ENCODE results near the gene REG4. TPM values are rescaled to one million over a fixed set of nuclear protein-coding genes. Genes with fewer than 3 reads are reported as not detected.

Gene REG4
- total and polyA plus RNA-seq, 10 of the 15 experiments (the other 5 are each of a cell fraction or from before 2014, with no cell fraction given): not detected

DNA sequence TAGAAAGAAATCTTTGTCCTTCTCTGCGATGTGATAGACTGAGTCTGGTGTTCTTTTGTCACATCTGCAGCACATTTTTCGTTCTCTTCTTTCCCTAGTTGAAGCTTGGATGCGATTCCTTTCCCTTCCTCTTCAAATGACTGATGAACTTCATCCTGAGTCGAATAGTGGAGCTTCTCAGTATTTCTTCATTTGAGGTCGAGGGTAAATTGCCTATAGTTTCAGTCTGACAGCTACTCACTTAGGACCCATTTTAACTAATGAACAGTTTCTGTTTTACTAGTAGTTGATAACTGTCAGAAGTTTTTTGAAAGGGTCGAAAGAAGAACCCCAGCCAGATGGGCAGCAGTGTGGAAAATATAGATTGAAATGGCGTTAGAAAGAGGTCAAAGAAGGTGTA, 4.7 kb upstream of the REG4 start:
- DNase-seq (ENCODE audit: low read depth, low spot score) (no peak), ATAC-seq (no peak; the same call in 2 of the 3 replicates), FAIRE-seq (no peak)
- POLR2A ChIA-PET: no interaction called here
- TF ChIP-seq, protein P1, sequence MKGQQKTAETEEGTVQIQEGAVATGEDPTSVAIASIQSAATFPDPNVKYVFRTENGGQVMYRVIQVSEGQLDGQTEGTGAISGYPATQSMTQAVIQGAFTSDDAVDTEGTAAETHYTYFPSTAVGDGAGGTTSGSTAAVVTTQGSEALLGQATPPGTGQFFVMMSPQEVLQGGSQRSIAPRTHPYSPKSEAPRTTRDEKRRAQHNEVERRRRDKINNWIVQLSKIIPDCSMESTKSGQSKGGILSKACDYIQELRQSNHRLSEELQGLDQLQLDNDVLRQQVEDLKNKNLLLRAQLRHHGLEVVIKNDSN (IDR thresholded peaks at IDR 0.05; ENCODE audit: borderline replicate concordance, extremely low read length, insufficient read depth, low read depth, low read length): no peak
- 0 out of 2 replicates have a peak, but pooled peaks have one; percentile 20 for TF ChIP-seq MTA2 (IDR thresholded peaks at IDR 0.05; ENCODE audit: low read depth)
- intact Hi-C loops (cut with micrococcal nuclease; ENCODE audit: unreplicated experiment): no loop called here
- 6% methylated on average over 7 of the region's 7 CpGs for WGBS (ENCODE audit: insufficient coverage, insufficient replicate concordance, low lambda C conversion rate, missing lambda C conversion rate)
- Histone ChIP-seq H3K27me3 (replicated peaks in 1 of 2; ENCODE audit: control insufficient read depth in 2 of 2, insufficient read depth in 2 of 2, low read length in 1 of 2) (no peaks in the 10 kb centered on the region; a peak in 1 of 4 replicates), H3K9ac (ENCODE audit: control insufficient read depth, insufficient read depth, low read length) (no peak overlapping the region), H4K20me1 (ENCODE audit: control insufficient read depth, insufficient read depth) (no peaks in the 10 kb centered on the region), H3K4me2 (ENCODE audit: control insufficient read depth, insufficient read depth) (no peak overlapping the region), H3K36me3 (ENCODE audit: control insufficient read depth in 2 of 2, insufficient read depth in 2 of 2, low read length in 1 of 2) (no peaks in the 10 kb centered on the region), H2AFZ (ENCODE audit: control insufficient read depth, low read depth, low read length) (no peak overlapping the region), H3K27ac (ENCODE audit: control insufficient read depth, insufficient read depth) (no peak overlapping the region), H3K79me2 (ENCODE audit: control insufficient read depth, insufficient read depth, low read length) (no peaks in the 10 kb centered on the region), H3K4me3 (no peak overlapping the region), H3K4me1 (ENCODE audit: control insufficient read depth, insufficient read depth, low read length) (no peaks in the 10 kb centered on the region), H3K9me3 (replicated peaks; ENCODE audit: control insufficient read depth, insufficient read depth, low read length) (no peaks in the 10 kb centered on the region)
- RAD21 ChIA-PET (ENCODE audit: unreplicated experiment): no interaction called here
- no TSS peak for BruUV-seq (replicated peaks)
- SMC1A ChIA-PET (ENCODE audit: uncharacterized antibody, unreplicated experiment): interaction anchor here (0.6 to 1.1 kb wide), 2 partner anchors 19 to 1601 kb away, joined by 3 read pairs; no protein-coding TSS in a partner anchor
- CTCF ChIA-PET: interaction anchor here (1.1 to 1.4 kb wide), 3 partner anchors 9 to 54 kb away, joined by 3 read pairs; no protein-coding TSS in a partner anchor
- in situ Hi-C loops (cut with MboI): no loop called here

DNA sequence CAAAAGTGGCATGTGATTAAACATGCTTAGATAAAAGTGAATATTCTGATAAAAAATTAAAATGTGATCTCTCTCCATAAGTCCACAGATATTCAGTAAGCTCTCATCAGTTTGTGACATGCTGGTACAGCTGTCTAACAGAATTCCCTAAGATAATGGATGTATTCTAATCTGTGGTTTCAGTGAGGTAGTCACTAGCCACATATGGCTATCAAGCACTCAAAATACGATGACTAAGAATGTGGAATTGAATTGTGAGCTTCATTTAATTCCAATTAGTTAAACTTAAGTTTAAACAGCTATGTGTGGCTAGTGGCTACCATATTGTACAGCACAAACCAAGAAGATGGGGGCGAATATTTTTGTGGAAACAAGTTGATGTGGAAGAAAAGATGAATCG, 4.1 kb upstream of the REG4 start:
- FAIRE-seq (no peak), ATAC-seq (no peak), DNase-seq (ENCODE audit: low read depth, low spot score) (no peak)
- Histone ChIP-seq H3K4me2 (ENCODE audit: control insufficient read depth, insufficient read depth) (no peak overlapping the region), H4K20me1 (ENCODE audit: control insufficient read depth, insufficient read depth) (no peaks in the 10 kb centered on the region), H3K4me1 (ENCODE audit: control insufficient read depth, insufficient read depth, low read length) (no peaks in the 10 kb centered on the region), H3K36me3 (ENCODE audit: control insufficient read depth in 2 of 2, insufficient read depth in 2 of 2, low read length in 1 of 2) (no peaks in the 10 kb centered on the region), H3K27me3 (replicated peaks in 1 of 2; ENCODE audit: control insufficient read depth in 2 of 2, insufficient read depth in 2 of 2, low read length in 1 of 2) (no peaks in the 10 kb centered on the region; a peak in 1 of 4 replicates), H3K79me2 (ENCODE audit: control insufficient read depth, insufficient read depth, low read length) (no peaks in the 10 kb centered on the region), H2AFZ (ENCODE audit: control insufficient read depth, low read depth, low read length) (no peak overlapping the region), H3K4me3 (no peak overlapping the region), H3K9ac (ENCODE audit: control insufficient read depth, insufficient read depth, low read length) (no peak overlapping the region), H3K27ac (ENCODE audit: control insufficient read depth, insufficient read depth) (no peak overlapping the region), H3K9me3 (replicated peaks; ENCODE audit: control insufficient read depth, insufficient read depth, low read length) (no peaks in the 10 kb centered on the region)
- SMC1A ChIA-PET (ENCODE audit: uncharacterized antibody, unreplicated experiment): interaction anchor here (1.1 kb wide), 1 partner anchor 18 kb away, joined by 3 read pairs; no protein-coding TSS in a partner anchor
- intact Hi-C loops (cut with micrococcal nuclease; ENCODE audit: unreplicated experiment): no loop called here
- CTCF ChIA-PET: interaction anchor here (1.1 to 1.4 kb wide), 3 partner anchors 9 to 55 kb away, joined by 3 read pairs; no protein-coding TSS in a partner anchor
- no peak for TF ChIP-seq JUND (IDR thresholded peaks at IDR 0.05; ENCODE audit: low read depth, low read length)
- no peak for TF ChIP-seq MYB (IDR thresholded peaks at IDR 0.05; ENCODE audit: borderline replicate concordance, low read depth, low read length)
- no peak for TF ChIP-seq SIN3A (IDR thresholded peaks at IDR 0.05; ENCODE audit: low read depth, low read length)
- TF ChIP-seq TARDBP (IDR thresholded peaks at IDR 0.05; ENCODE audit: borderline replicate concordance): no peak
- TF ChIP-seq PAX5 (IDR thresholded peaks at IDR 0.05; ENCODE audit: borderline replicate concordance, low read depth, low read length): no peak
- no peak for TF ChIP-seq RAD21 (IDR thresholded peaks at IDR 0.05; ENCODE audit: insufficient read depth, low read depth, low read length)
- no peak for TF ChIP-seq PAX8 (IDR thresholded peaks at IDR 0.05)
- WGBS (ENCODE audit: insufficient coverage, insufficient replicate concordance, low lambda C conversion rate, missing lambda C conversion rate): 24% methylated on average over 3 of the region's 3 CpGs
- BruUV-seq (replicated peaks): no TSS peak
- in situ Hi-C loops (cut with MboI): no loop called here
- POLR2A ChIA-PET: no interaction called here
- RAD21 ChIA-PET (ENCODE audit: unreplicated experiment): no interaction called here

All from GM12878 (cell line).